Suprapubic skin (tissue), 4 donors: ENCODE measurements around the gene CXorf38. TPM values are rescaled to one million over a fixed set of nuclear protein-coding genes. Genes with fewer than 3 reads are reported as not detected.
"Not testable (repeated sequence)": the region's sequence is repeated elsewhere in the genome, so short reads cannot be mapped to it uniquely, and the experiment has no call there.

Source experiments
- DNase-seq, 2 donors: peaks; one replicate each; pipeline ENCODE4 v3.0.0-alpha.2; 2019; ENCODE audit warnings: low spot score in 2 of 2
- H3K27ac ChIP-seq: fragments of 200-600 bp; sonication (generic); one replicate; pipeline ENCODE4 v1.5.1; 2019
- H3K27me3 ChIP-seq: fragments of 200-600 bp; sonication (generic); one replicate; pipeline ENCODE4 v1.5.1; 2019
- H3K36me3 ChIP-seq: fragments of 200-600 bp; sonication (generic); one replicate; pipeline ENCODE4 v1.5.1; 2019
- H3K4me1 ChIP-seq: fragments of 200-600 bp; sonication (generic); one replicate; pipeline ENCODE4 v1.5.1; 2019
- H3K4me3 ChIP-seq: fragments of 200-600 bp; sonication (generic); one replicate; pipeline ENCODE4 v1.5.1; 2019; ENCODE audit warnings: mild to moderate bottlenecking
- H3K9me3 ChIP-seq: fragments of 200-600 bp; sonication (generic); one replicate; pipeline ENCODE4 v1.5.1; 2019
- EP300 ChIP-seq: sonication (generic); formaldehyde crosslinking; IDR thresholded peaks from one replicate; pipeline ENCODE4 v1.6.1; 2017; ENCODE audit warnings: antibody characterized with exemption
- POLR2A ChIP-seq, 2 donors: fragments of 450-650 bp; IDR thresholded peaks; one replicate each; pipeline ENCODE4 v1.6.1; 2017; ENCODE audit warnings: antibody characterized with exemption in 2 of 2, mild to moderate bottlenecking in 2 of 2, moderate library complexity in 2 of 2
- POLR2AphosphoS5 ChIP-seq, 3 donors: sonication (generic); formaldehyde crosslinking; IDR thresholded peaks; one replicate each; pipeline ENCODE4 v1.6.1; 2017; ENCODE audit warnings: antibody characterized with exemption in 3 of 3
- WGBS: methylation state at CpG from one replicate; pipeline ENCODE4 v1.1.5; 2018; 5-methylcytosine and 5-hydroxymethylcytosine counted together
- total RNA-seq, 4 donors: library from RNA; depleted of rRNA; stranded (reverse); fragments of >200 nt; gene quantifications; one replicate each; pipeline ENCODE4 v1.1.0, GENCODE V29; 2016
- TF ChIP-seq, protein P1 (sequence below), 2 donors: fragments of 200-600 bp in 1 of 2; fragments of 450-650 bp in 1 of 2; sonication (generic) in 1 of 2; IDR thresholded peaks; one replicate each; pipeline ENCODE4 v1.5.1; 2016 to 2019; ENCODE audit warnings: antibody characterized with exemption in 2 of 2, mild to moderate bottlenecking in 1 of 2, moderate library complexity in 1 of 2

The CXorf38 gene
- total RNA-seq, 4 donors from 2014 or later = 9.8 to 15.6 (median 12.1) TPM

DNA sequence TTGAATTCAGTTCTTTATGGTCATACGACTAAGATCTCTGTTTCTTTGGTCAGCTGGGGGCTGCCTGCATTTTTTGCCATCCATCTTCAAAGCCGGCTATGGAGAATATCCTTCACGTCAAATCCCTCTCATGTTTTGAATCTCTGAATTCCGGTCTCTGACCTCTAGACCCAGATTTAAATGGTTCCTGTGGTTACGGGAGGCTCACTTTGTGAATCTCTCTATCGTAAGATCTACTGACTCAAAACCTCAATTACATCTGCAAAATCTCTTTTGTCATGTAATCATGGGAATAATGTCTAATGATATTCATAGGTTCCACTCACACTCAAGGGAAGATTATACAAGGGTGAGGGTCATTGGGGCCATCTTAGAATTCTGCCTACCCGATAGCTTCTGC lies 29.8 kb downstream of the CXorf38 start:
- Histone ChIP-seq H3K4me1 (no peaks in the 10 kb centered on the region), H3K27me3 (no peaks in the 10 kb centered on the region), H3K9me3 (no peaks in the 10 kb centered on the region), H3K4me3 (no peak overlapping the region), H3K36me3 (no peaks in the 10 kb centered on the region), H3K27ac (no peak overlapping the region)
- no peak for TF ChIP-seq POLR2A (IDR thresholded peaks at IDR 0.05)
- WGBS = 82% methylated on average over 7 of the region's 7 CpGs
- no peak for DNase-seq

DNA sequence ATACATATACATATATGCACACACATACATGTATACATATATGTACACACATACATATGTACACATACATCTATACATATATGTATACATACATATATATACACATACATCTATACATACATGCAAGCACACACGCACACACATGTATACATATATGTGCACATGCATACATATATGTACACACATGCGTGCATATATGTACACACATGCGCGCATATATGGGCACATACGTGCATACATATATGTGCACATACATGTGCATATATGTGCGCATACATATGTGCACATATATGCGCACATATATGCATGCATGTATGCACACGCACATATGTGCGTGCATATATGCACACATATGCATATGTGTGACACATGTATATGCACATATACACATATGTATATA lies 31.4 kb downstream of the CXorf38 start:
- no peak for DNase-seq
- H3K27me3 ChIP-seq = no peaks in the 10 kb centered on the region
- WGBS = 84% methylated on average over 9 of the region's 9 CpGs
- TF ChIP-seq, protein P1, sequence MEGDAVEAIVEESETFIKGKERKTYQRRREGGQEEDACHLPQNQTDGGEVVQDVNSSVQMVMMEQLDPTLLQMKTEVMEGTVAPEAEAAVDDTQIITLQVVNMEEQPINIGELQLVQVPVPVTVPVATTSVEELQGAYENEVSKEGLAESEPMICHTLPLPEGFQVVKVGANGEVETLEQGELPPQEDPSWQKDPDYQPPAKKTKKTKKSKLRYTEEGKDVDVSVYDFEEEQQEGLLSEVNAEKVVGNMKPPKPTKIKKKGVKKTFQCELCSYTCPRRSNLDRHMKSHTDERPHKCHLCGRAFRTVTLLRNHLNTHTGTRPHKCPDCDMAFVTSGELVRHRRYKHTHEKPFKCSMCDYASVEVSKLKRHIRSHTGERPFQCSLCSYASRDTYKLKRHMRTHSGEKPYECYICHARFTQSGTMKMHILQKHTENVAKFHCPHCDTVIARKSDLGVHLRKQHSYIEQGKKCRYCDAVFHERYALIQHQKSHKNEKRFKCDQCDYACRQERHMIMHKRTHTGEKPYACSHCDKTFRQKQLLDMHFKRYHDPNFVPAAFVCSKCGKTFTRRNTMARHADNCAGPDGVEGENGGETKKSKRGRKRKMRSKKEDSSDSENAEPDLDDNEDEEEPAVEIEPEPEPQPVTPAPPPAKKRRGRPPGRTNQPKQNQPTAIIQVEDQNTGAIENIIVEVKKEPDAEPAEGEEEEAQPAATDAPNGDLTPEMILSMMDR (IDR thresholded peaks at IDR 0.05) = no peak
- TF ChIP-seq POLR2A (IDR thresholded peaks at IDR 0.05) = no peak
- TF ChIP-seq POLR2AphosphoS5 (IDR thresholded peaks at IDR 0.05) = no peak
- TF ChIP-seq EP300 = no peak
- no peak overlapping the region for H3K27ac ChIP-seq
- no peaks in the 10 kb centered on the region for H3K36me3 ChIP-seq
- no peak overlapping the region for H3K4me3 ChIP-seq
- no peaks in the 10 kb centered on the region for H3K9me3 ChIP-seq
- H3K4me1 ChIP-seq = no peaks in the 10 kb centered on the region

DNA sequence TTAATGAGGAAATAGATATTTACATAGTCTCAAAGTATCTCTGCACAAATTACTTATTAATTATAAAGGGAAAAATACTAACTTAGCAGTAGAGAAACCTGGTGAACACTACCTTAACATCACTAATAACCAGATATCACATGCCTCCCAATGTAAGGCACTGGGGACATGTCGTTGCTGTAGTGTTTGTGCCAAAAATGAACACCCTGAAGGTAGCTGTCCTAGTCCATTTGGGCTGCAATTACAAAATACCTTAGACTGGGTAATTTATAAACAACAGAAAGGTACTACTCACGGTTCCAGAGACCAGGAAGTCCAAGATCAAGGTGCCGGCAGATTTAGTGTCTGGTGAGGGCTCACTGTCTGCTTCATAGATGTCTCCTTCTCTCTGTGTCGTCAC lies 34.9 kb downstream of the CXorf38 start:
- DNase-seq = no peak
- Histone ChIP-seq H3K4me3 (no peak overlapping the region), H3K27ac (no peak overlapping the region), H3K4me1 (no peaks in the 10 kb centered on the region), H3K9me3 (no peaks in the 10 kb centered on the region), H3K27me3 (no peaks in the 10 kb centered on the region), H3K36me3 (no peaks in the 10 kb centered on the region)
- 44% methylated on average over 4 of the region's 4 CpGs for WGBS
- TF ChIP-seq POLR2AphosphoS5 (IDR thresholded peaks at IDR 0.05) = no peak

DNA sequence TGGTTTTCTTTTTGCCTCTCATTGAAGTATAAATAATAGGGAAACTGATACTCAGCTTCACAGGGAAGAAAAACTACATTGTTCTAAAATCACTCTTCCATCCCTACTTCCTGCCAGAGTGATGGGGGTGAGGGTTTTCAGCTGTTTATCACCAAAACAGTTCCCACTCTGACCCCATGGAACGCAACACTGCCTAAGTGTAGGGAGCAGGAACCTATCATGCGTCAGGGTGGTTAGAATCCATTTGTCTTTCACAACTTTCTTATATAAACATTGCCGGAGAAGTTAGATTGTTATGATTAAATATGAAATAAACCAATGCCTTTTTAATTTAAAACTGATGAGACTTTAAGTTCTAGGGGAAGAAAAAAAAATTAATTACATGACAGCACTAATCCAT lies 40.0 kb downstream of the CXorf38 start:
- TF ChIP-seq, protein P1 (IDR thresholded peaks at IDR 0.05) = no peak
- H3K9me3 ChIP-seq = no peaks in the 10 kb centered on the region
- H3K36me3 ChIP-seq = no peaks in the 10 kb centered on the region

DNA sequence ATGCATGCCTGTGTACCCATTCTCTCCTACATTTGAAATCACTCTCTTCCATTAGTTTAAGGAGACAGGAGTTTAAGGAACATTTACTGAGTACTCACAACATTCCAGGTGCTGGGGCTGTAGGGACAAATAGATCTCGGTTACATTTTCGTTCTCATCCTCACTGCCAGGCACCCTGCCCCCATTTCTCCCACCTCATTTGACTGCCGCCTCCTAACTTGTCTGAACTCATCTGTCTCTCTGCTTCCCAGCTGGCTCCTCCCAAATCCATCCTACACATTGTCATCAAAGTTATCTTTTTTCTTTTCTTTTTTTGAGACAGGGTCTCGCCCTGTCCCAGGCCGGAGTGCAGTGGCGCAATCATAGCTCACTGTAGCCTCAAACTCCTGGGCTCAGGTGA lies 43.9 kb downstream of the CXorf38 start:
- H3K36me3 ChIP-seq = peaks cover 20% of the 10 kb centered on the region
- no peaks in the 10 kb centered on the region for H3K9me3 ChIP-seq
- no peak for DNase-seq
- 85% methylated on average over 6 of the region's 6 CpGs for WGBS
- H3K27ac ChIP-seq = no peak overlapping the region
- no peak overlapping the region for H3K4me3 ChIP-seq
- TF ChIP-seq POLR2A (IDR thresholded peaks at IDR 0.05) = no peak
- no peak for TF ChIP-seq POLR2AphosphoS5 (IDR thresholded peaks at IDR 0.05)
- no peak for TF ChIP-seq EP300
- TF ChIP-seq, protein P1 (IDR thresholded peaks at IDR 0.05) = no peak
- H3K27me3 ChIP-seq = no peaks in the 10 kb centered on the region
- H3K4me1 ChIP-seq = no peaks in the 10 kb centered on the region

More for the DNA sequence above, 40.0 kb downstream of the CXorf38 start:
- H3K4me1 ChIP-seq = no peaks in the 10 kb centered on the region
- DNase-seq = no peak
- no peak overlapping the region for H3K4me3 ChIP-seq
- 77% methylated on average over 3 of the region's 3 CpGs for WGBS
- no peak overlapping the region for H3K27ac ChIP-seq
- H3K27me3 ChIP-seq = no peaks in the 10 kb centered on the region

DNA sequence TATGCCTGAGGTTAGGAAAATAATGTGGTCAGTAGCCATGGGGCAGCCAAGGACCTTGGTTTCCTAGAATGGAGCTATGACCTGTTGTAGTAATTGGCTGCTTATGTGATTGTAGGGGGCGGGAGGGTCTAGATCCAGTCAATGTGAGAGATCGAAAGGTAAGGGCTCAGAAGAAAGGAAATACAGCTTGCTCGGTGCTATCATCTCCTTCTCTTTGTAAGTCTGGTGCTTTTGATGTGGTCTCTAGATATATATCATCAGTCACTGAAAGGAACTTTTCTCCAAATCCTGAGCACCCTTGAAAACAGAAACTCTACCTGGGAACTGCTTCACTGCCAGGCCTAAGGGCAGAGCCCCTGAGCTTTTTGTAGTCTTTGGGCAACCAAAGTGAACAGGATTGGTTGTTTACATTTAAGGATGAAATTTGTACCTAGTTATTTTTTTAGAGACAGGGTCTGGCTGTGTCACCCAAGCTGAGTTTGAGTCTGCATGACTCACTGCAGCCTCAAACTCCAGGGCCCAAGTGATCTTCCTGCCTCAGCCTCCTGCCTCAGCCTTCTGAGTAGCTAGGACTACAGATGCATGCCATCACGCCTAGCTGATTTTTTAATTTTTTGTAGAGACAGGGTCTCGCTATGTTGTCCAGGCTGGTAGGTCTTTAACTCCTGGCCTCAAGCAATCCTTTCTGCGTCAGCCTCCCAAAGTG lies 57.6 kb downstream of the CXorf38 start:
- not testable (repeated sequence) for H3K27ac ChIP-seq, H3K4me3 ChIP-seq, H3K36me3 ChIP-seq, DNase-seq, H3K9me3 ChIP-seq, H3K4me1 ChIP-seq, H3K27me3 ChIP-seq
- whole genome bisulfite sequencing = 85% methylated on average over 6 of the region's 6 CpGs

DNA sequence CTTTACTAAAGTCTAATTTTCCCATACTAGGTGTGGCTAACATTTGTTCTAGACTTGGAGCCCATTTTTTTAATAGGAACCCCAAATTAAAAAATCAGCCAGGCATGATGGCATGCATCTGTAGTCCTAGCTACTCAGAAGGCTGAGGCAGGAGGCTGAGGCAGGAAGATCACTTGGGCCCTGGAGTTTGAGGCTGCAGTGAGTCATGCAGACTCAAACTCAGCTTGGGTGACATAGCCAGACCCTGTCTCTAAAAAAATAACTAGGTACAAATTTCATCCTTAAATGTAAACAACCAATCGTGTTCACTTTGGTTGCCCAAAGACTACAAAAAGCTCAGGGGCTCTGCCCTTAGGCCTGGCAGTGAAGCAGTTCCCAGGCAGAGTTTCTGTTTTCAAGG lies 59.7 kb downstream of the CXorf38 start:
- not testable (repeated sequence) for H3K27me3 ChIP-seq, H3K4me1 ChIP-seq, H3K27ac ChIP-seq, DNase-seq, H3K4me3 ChIP-seq, H3K36me3 ChIP-seq, H3K9me3 ChIP-seq
- 76% methylated on average over 1 of the region's 1 CpG for WGBS
